Colonic mucosa (tissue), 4 donors: Measurements from ENCODE around the gene ULBP1. TPM values are rescaled to one million over a fixed set of nuclear protein-coding genes. Genes with fewer than 3 reads are reported as not detected.
"Not testable (repeated sequence)": the region's sequence is repeated elsewhere in the genome, so short reads cannot be mapped to it uniquely, and the experiment has no call there.

ENCODE experiments used
- DNase-seq: peaks from one replicate; pipeline ENCODE4 v3.0.0-alpha.2; 2020
- H3K27ac ChIP-seq: fragments of 200-600 bp; one replicate; pipeline ENCODE4 v1.8.0; 2021
- H3K27me3 ChIP-seq: fragments of 200-600 bp; one replicate; pipeline ENCODE4 v1.8.0; 2021
- H3K36me3 ChIP-seq: fragments of 200-600 bp; one replicate; pipeline ENCODE4 v1.8.0; 2021
- H3K4me1 ChIP-seq: fragments of 200-600 bp; one replicate; pipeline ENCODE4 v1.8.0; 2021; ENCODE audit warnings: mild to moderate bottlenecking
- H3K4me3 ChIP-seq: fragments of 200-600 bp; one replicate; pipeline ENCODE4 v1.8.0; 2021
- H3K9ac ChIP-seq, 2 donors: one replicate each; pipeline ENCODE4 v1.7.0; 2013; ENCODE audit warnings: control low read depth in 2 of 2, low read depth in 2 of 2, low read length in 2 of 2
- H3K9me3 ChIP-seq: fragments of 200-600 bp; one replicate; pipeline ENCODE4 v1.8.0; 2021
- intact Hi-C: fragments of 100-400 bp; cut with DNase I; formaldehyde crosslinking; loops from one replicate; pipeline ENCODE4 v1.14.1; 2022
- total RNA-seq, 2 donors: library from RNA; stranded (reverse); fragmentation: NEBNext Ultra II Directional in 1 of 2; extraction: Animal tissue kit (Norgen Biotek cat#: 25700) in 1 of 2; gene quantifications; one replicate each; pipeline ENCODE4 v1.2.1, GENCODE V29; 2021
- TF ChIP-seq, protein P1 (sequence below): fragments of 200-600 bp; IDR thresholded peaks from one replicate; pipeline ENCODE4 v1.8.0; 2022; ENCODE audit warnings: antibody characterized with exemption, mild to moderate bottlenecking
- donor health status: healthy.
- donor health status: DM: no; HTN: no; CAD: no.
- donor health status: DM: no; HTN: no; CAD: no.

The ULBP1 gene
- total RNA-seq, 2 donors from 2014 or later, result not detected

DNA sequence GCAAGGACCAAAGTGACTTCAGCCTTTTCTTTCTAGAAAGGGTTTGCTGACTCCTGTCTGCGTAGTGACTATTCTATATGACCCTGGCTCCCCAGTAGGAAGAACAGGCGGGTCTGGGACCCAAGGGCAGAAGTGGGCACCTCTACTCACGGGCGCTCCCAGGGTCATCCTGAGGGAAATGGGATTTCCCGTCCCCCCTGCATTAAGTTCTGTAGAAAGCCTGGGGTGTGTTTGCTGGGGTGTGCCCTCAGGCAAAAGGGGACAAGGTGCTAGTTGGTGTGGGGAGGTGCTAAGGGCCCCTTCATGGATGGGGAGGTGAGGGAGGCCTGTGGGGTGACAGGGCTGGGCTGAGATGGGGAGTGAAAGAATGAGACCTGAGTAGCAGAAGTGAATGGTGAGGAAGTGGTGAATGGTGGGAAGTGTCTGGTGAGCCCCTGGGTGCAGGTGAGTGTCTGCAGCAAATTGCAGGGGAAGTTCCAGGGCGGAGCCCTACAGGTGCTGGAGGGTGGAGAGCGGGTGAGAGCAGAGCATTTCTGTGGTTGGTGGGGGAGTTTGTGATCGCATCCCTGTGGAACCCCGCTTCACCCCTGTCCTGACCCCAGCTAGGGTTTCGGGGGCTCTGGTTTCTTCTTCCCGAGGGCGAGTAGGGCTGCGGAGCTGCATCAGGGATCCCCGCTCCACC is 40.5 kb downstream of the ULBP1 start:
- intact Hi-C loops, result no loop called here
- TF ChIP-seq, protein P1, sequence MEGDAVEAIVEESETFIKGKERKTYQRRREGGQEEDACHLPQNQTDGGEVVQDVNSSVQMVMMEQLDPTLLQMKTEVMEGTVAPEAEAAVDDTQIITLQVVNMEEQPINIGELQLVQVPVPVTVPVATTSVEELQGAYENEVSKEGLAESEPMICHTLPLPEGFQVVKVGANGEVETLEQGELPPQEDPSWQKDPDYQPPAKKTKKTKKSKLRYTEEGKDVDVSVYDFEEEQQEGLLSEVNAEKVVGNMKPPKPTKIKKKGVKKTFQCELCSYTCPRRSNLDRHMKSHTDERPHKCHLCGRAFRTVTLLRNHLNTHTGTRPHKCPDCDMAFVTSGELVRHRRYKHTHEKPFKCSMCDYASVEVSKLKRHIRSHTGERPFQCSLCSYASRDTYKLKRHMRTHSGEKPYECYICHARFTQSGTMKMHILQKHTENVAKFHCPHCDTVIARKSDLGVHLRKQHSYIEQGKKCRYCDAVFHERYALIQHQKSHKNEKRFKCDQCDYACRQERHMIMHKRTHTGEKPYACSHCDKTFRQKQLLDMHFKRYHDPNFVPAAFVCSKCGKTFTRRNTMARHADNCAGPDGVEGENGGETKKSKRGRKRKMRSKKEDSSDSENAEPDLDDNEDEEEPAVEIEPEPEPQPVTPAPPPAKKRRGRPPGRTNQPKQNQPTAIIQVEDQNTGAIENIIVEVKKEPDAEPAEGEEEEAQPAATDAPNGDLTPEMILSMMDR, result no peak
- no peak for DNase-seq
- H3K4me3 ChIP-seq, result peak overlapping the region; percentile 38
- H3K4me1 ChIP-seq, result peaks cover 5% of the 10 kb centered on the region
- H3K27me3 ChIP-seq, result no peaks in the 10 kb centered on the region
- no peak overlapping the region for H3K27ac ChIP-seq
- no peaks in the 10 kb centered on the region for H3K9me3 ChIP-seq
- H3K36me3 ChIP-seq, result no peaks in the 10 kb centered on the region
- H3K9ac ChIP-seq, result peak overlapping the region in 1 of 2 donors; percentile 51

DNA sequence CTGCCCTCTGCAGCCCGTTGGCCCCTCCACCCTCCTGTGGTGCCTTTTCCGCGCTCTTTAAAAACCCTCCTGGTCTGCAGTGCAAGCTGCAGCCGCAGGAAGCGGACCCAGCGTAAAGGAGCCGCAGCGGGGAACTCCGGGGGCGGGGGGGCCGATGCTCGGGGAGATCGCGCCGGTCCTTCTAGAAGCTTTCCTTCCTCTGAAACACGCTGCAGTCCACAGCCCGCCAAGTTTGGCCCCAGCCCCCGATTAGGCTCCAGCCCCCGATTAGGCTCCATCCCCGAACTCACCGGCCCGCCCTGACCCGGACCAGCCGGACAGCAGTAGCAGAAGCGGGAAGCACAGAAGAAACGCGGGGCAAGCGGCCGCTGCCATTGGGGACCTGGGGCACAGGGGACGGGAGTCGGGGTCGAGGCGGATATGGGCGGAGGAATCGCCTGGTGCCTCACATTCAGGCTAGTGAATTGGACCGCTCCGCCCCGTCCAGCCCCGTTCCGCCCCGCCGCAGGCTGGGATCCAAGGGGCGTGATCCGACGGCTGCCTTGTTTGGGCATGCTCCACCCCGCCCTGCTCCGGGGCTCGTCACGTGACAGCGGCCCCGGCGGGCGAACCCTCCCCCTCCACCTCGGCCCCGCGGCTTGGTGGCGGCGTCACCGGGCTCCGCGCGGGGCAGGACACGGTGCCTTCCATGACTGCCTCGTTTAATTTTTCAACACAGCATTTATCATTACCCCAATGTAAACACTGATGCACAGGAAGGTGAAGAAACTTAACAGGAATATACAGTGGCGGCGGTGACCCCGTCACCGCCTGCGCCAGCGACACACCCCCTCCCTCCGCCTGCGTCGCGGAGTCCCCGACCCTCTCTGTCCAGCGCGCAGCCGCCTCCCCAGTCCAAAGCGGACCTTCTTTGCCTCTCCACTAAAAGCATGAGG is 41.3 kb downstream of the ULBP1 start:
- DNase-seq, result peak; percentile 97
- TF ChIP-seq, protein P1, result peak; percentile 15
- peaks cover 5% of the 10 kb centered on the region for H3K4me1 ChIP-seq
- H3K9me3 ChIP-seq, result no peaks in the 10 kb centered on the region
- peak overlapping the region; percentile 51 to 64 for H3K9ac ChIP-seq
- no peaks in the 10 kb centered on the region for H3K36me3 ChIP-seq
- no peak overlapping the region for H3K27ac ChIP-seq
- H3K27me3 ChIP-seq, result no peaks in the 10 kb centered on the region
- H3K4me3 ChIP-seq, result peak overlapping the region; percentile 38
- intact Hi-C loops, result no loop called here

DNA sequence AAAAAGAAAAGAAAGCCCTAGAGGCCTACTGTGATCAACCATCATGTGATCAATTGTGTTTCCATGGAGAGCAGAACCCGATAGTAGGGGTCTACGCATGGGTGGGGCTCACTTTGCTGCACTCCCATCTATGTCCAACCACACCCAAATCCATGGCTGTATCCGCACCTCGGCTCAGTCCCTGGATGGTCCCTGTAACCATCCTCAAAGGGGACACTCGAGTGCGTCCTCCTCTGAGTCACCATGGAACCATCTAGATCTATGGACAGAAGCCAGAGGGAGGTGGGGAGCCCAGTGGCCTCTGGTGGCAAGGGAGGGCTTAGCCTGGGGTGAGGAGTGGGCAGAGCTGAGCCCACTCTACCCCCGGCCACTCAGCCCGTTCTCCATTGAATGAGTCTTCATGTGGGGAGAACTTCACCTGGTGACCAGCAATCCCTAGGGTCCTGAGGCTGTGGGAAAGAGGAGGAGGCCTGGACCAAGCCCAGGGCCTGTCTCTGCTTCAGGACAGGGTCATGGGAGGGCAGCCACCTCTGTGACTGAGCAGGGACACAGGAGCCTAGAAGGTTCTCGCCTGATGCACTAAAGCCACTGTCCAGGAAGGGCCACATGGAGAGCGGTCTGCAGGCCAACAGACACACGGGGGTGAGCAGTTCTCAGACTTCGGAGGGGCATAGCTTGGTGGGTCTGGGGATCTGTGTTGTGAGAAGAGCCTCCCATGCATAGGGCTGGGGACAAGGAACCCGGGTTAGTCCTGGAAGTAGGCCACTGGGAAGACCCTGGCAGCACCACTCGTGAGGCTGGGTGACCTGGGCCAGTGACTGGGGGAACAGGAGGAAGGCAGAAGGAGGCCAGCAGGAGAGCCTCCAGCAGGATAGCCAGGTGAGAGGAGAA is 42.3 kb downstream of the ULBP1 start:
- peak overlapping the region in 1 of 2 donors; percentile 32 for H3K9ac ChIP-seq
- DNase-seq, result no peak
- H3K36me3 ChIP-seq, result no peaks in the 10 kb centered on the region
- H3K27ac ChIP-seq, result no peak overlapping the region
- H3K4me1 ChIP-seq, result peaks cover 5% of the 10 kb centered on the region
- H3K9me3 ChIP-seq, result no peaks in the 10 kb centered on the region
- H3K4me3 ChIP-seq, result peak overlapping the region; percentile 38
- intact Hi-C loops, result no loop called here
- TF ChIP-seq, protein P1, result no peak
- H3K27me3 ChIP-seq, result no peaks in the 10 kb centered on the region

DNA sequence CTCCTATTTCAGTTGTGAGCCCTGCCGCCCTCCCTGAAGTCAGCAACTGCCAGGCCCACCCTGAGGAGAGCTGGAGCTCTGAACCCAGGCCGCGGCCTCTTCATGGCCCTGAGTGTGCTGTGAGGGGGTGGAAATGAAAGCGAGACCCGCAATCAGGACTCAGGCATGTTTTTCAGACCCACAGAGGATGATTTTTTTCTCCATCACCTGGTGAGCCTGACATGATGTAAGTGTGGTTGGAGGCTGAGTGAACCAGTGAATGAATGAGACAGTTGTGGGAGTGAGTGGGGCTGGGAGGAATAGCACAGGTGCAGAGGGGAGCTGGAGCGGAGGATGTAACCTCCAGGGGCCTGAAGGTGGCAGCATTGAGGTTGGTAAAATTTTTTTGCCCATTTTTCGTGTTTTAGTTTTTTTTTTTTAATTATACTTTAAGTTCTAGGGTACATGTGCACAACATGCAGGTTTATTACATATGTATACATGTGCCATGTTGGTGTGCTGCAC is 43.3 kb downstream of the ULBP1 start:
- no peak overlapping the region for H3K27ac ChIP-seq
- H3K9ac ChIP-seq, result no peak overlapping the region
- TF ChIP-seq, protein P1, result peak; percentile 63
- intact Hi-C loops, result no loop called here
- DNase-seq, result no peak
- H3K36me3 ChIP-seq, result no peaks in the 10 kb centered on the region
- H3K9me3 ChIP-seq, result no peaks in the 10 kb centered on the region
- H3K27me3 ChIP-seq, result peaks cover 9% of the 10 kb centered on the region
- H3K4me3 ChIP-seq, result no peak overlapping the region
- peaks cover 5% of the 10 kb centered on the region for H3K4me1 ChIP-seq

DNA sequence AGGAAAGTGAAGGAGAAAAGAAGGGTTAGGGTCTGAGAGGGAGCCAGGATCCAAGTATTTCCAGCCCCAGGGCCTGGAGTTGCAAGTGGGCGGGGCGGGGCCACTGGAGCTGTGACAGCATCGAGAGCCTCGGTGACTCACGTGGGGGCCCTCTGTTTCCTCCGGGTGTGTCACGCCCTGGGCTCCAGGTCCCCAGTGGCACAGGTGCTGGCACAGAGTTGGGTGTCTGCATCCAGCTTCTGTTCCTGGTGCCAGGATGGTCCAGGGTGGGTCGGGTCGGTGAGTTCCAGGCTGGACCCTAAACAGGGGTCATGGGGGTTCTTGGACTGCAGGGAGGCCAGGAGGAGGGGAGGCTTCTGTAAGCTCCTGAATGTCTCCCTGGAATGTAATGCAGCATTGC is 44.8 kb downstream of the ULBP1 start:
- Histone ChIP-seq H3K4me1 (peaks cover 5% of the 10 kb centered on the region), H3K27ac (no peak overlapping the region), H3K4me3 (no peak overlapping the region), H3K9ac (no peak overlapping the region), H3K9me3 (no peaks in the 10 kb centered on the region), H3K27me3 (peaks cover 19% of the 10 kb centered on the region), H3K36me3 (no peaks in the 10 kb centered on the region)
- no peak for DNase-seq
- TF ChIP-seq, protein P1, result no peak
- intact Hi-C loops, result no loop called here

DNA sequence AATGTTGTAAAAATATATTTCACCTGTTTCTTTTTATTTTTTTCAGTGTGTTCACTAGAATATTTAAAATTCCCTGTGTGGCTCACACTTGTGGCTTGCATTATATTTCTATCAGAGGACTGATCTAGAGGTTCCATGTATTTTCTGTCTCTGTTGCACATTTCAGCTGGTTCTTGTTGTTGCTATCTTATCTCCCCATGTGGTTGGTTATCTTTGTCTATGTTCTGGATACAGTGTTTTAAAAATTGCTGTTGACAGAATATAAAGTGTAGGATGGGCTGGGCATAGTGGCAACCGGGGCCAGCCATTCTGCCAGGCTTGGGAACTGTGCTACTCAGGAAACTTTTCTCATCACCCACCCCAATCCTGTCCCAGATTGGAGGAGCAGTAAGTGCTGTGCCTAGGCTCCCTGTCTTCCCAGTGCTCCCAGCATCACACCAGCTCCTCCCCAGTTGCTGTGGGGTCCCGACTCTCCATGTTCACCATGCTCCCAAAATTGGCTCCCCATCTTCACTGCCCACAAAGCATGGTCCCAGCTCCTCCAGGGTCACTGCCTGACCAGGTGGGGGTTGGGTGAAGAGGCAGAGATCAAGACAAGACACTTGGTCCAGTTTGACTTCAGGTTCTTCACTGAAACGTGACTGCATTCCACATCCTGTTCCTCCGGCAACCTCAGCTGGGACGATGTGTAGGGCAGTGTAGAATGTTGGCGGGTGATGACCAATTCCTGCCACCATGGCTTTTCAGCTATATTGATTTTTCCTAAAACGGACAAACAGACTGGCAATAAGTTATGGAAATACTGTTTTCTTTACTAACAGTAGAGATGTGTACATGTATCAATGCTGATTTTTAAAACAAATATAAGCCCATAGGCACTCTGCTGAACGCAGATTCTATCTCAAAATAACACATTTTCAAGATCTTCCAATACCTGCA is 49.4 kb downstream of the ULBP1 start:
- not testable (repeated sequence) for H3K36me3 ChIP-seq, H3K9me3 ChIP-seq, H3K9ac ChIP-seq, DNase-seq, H3K27ac ChIP-seq, H3K4me1 ChIP-seq, H3K4me3 ChIP-seq
- H3K27me3 ChIP-seq, result peaks cover 43% of the 10 kb centered on the region
- intact Hi-C loops, result loop anchor here (10.0 kb wide), 1 partner anchor 178 kb away; no protein-coding TSS in a partner anchor
